IMR-90 (cell line): Measurements from ENCODE around the gene GAPVD1. TPM values are rescaled to one million over a fixed set of nuclear protein-coding genes. Genes with fewer than 3 reads are reported as not detected.
A peak's percentile ranks its signal among the peaks of the same experiment; 100 is the strongest.

Experiments
- ATAC-seq: fragments of 200-7000 bp; cut with Tn5 transposase; 2 replicates; pipeline ENCODE4 v1.9.1; 2020; ENCODE audit warnings: low read depth, mild to moderate bottlenecking, moderate library complexity
- BruUV-seq: library from RNA; stranded (reverse); fragments of 400-500 nt; replicated peaks from 2 replicates; lab custom pipeline; 2021; lab: Mats Ljungman, UMichigan
- CTCF ChIA-PET: fragments of 300-600 bp; formaldehyde crosslinking; extraction: SDS; loops from one replicate; lab custom pipeline; 2021; ENCODE audit warnings: antibody characterized with exemption; lab: Yijun Ruan, JAX
- POLR2A ChIA-PET: fragments of 300-600 bp; sonication (Branson Sonifier 250); formaldehyde crosslinking; loops from one replicate; lab custom pipeline; 2022; ENCODE audit warnings: antibody characterized with exemption; ENCODE audit not compliant: unreplicated experiment; lab: Charles Lee
- DNase-seq: peaks from one replicate; pipeline ENCODE4 v3.0.0; 2013
- H2AFZ ChIP-seq: replicated peaks from 2 replicates; pipeline ENCODE3; 2013; ENCODE audit warnings: low read length, mild to moderate bottlenecking; ENCODE audit not compliant: poor library complexity
- H2AK5ac ChIP-seq: 2 replicates; pipeline ENCODE4 v1.6.1; 2013; ENCODE audit warnings: low read depth, low read length, inconsistent platforms
- H2AK9ac ChIP-seq: replicated peaks from 2 replicates; pipeline ENCODE3; 2013; ENCODE audit warnings: mild to moderate bottlenecking, low read depth, low read length, moderate library complexity; ENCODE audit not compliant: poor library complexity
- H2BK120ac ChIP-seq: 2 replicates; pipeline ENCODE4 v1.6.1; 2013; ENCODE audit warnings: low read depth, low read length, inconsistent platforms
- H2BK15ac ChIP-seq: 3 replicates; pipeline ENCODE4 v1.6.1; 2013; ENCODE audit warnings: low read depth, low read length, inconsistent platforms
- H2BK20ac ChIP-seq: 2 replicates; pipeline ENCODE4 v1.6.1; 2013; ENCODE audit warnings: low read depth, mild to moderate bottlenecking, inconsistent platforms, low read length, moderate library complexity
- H2BK5ac ChIP-seq: 2 replicates; pipeline ENCODE4 v1.6.1; 2013; ENCODE audit warnings: mild to moderate bottlenecking, low read depth, low read length, inconsistent platforms; ENCODE audit not compliant: poor library complexity, severe bottlenecking
- H3K14ac ChIP-seq: replicated peaks from 2 replicates; pipeline ENCODE4 v1.6.1; 2013; ENCODE audit warnings: low read depth, low read length, inconsistent platforms
- H3K18ac ChIP-seq: 2 replicates; pipeline ENCODE4 v1.6.1; 2013; ENCODE audit warnings: low read depth, low read length, control low read depth
- H3K23ac ChIP-seq: 2 replicates; pipeline ENCODE4 v1.6.1; 2013; ENCODE audit warnings: low read depth, low read length, inconsistent platforms
- H3K27ac ChIP-seq: 2 replicates; pipeline ENCODE4 v1.5.1; 2013; ENCODE audit warnings: mild to moderate bottlenecking, control low read depth, low read length; ENCODE audit not compliant: insufficient read depth
- H3K27me3 ChIP-seq: 2 replicates; pipeline ENCODE4 v1.6.1; 2013; ENCODE audit warnings: low read length; ENCODE audit not compliant: control insufficient read depth, insufficient read depth
- H3K36me3 ChIP-seq: 2 replicates; pipeline ENCODE4 v1.6.1; 2013; ENCODE audit warnings: low read length, mixed read lengths; ENCODE audit not compliant: control insufficient read depth, insufficient read depth
- H3K4ac ChIP-seq: 2 replicates; pipeline ENCODE4 v1.6.1; 2013; ENCODE audit warnings: low read depth, low read length, inconsistent platforms
- H3K4me1 ChIP-seq: 2 replicates; pipeline ENCODE4 v1.6.1; 2013; ENCODE audit warnings: low read length, mixed read lengths; ENCODE audit not compliant: control insufficient read depth, insufficient read depth
- H3K4me2 ChIP-seq: 2 replicates; pipeline ENCODE4 v1.6.1; 2013; ENCODE audit warnings: low read depth, mild to moderate bottlenecking, control low read depth, low read length, moderate library complexity
- H3K4me3 ChIP-seq: 2 replicates; pipeline ENCODE4 v1.5.1; 2013; ENCODE audit warnings: low read depth, mild to moderate bottlenecking, control low read depth, low read length, moderate library complexity; ENCODE audit not compliant: insufficient read depth
- H3K56ac ChIP-seq: 2 replicates; pipeline ENCODE4 v1.6.1; 2013; ENCODE audit warnings: low read length, inconsistent platforms; ENCODE audit not compliant: insufficient read depth; ENCODE audit errors: extremely low read depth
- H3K79me1 ChIP-seq, 2 experiments: 2 replicates each; pipeline ENCODE4 v1.6.1; 2013; ENCODE audit warnings: low read length in 2 of 2, inconsistent platforms in 1 of 2, low read depth in 1 of 2
- H3K9ac ChIP-seq: 2 replicates; pipeline ENCODE4 v1.6.1; 2013; ENCODE audit warnings: low read depth, low read length, control low read depth
- H3K9me1 ChIP-seq: 2 replicates; pipeline ENCODE4 v1.6.1; 2013; ENCODE audit warnings: low read length, inconsistent platforms; ENCODE audit not compliant: insufficient read depth
- H3K9me3 ChIP-seq: 2 replicates; pipeline ENCODE4 v1.6.1; 2013; ENCODE audit warnings: low read length; ENCODE audit not compliant: control insufficient read depth, insufficient read depth
- H4K20me1 ChIP-seq: 2 replicates; pipeline ENCODE4 v1.6.1; 2013; ENCODE audit warnings: low read length, inconsistent platforms; ENCODE audit not compliant: insufficient read depth
- H4K5ac ChIP-seq: 2 replicates; pipeline ENCODE4 v1.6.1; 2013; ENCODE audit warnings: mild to moderate bottlenecking, low read depth, low read length, control low read depth
- H4K8ac ChIP-seq, 2 experiments: 2 replicates each; pipeline ENCODE4 v1.6.1; 2013; ENCODE audit warnings: low read depth in 2 of 2, low read length in 2 of 2, control low read depth in 1 of 2, inconsistent platforms in 1 of 2
- H4K91ac ChIP-seq: 2 replicates; pipeline ENCODE4 v1.6.1; 2013; ENCODE audit warnings: low read depth, low read length, inconsistent platforms; ENCODE audit not compliant: insufficient read depth
- BHLHE40 ChIP-seq: fragments of 150-350 bp; IDR thresholded peaks from 2 replicates; pipeline ENCODE4 v1.6.1; 2016; ENCODE audit warnings: mild to moderate bottlenecking, low read depth, low read length
- CEBPB ChIP-seq: IDR thresholded peaks from 2 replicates; pipeline ENCODE4 v1.6.1; 2012; ENCODE audit warnings: low read depth, low read length, improper control_type of control experiment
- CHD1 ChIP-seq: IDR thresholded peaks from 2 replicates; pipeline ENCODE4 v1.6.1; 2012; ENCODE audit warnings: low read depth, low read length, improper control_type of control experiment
- FOS ChIP-seq: fragments of 150-350 bp; IDR thresholded peaks from 2 replicates; pipeline ENCODE4 v1.6.1; 2016; ENCODE audit warnings: low read depth, low read length
- MAZ ChIP-seq: IDR thresholded peaks from 2 replicates; pipeline ENCODE4 v1.6.1; 2012; ENCODE audit warnings: low read depth, mild to moderate bottlenecking, low read length, improper control_type of control experiment, moderate library complexity, borderline replicate concordance
- RAD21 ChIP-seq: IDR thresholded peaks from 2 replicates; pipeline ENCODE4 v1.6.1; 2012; ENCODE audit warnings: low read length, improper control_type of control experiment
- SMC3 ChIP-seq: fragments of 150-350 bp; IDR thresholded peaks from 2 replicates; pipeline ENCODE4 v1.6.1; 2016; ENCODE audit warnings: low read depth, mild to moderate bottlenecking, antibody characterized with exemption, low read length, moderate library complexity
- WGBS, 2 experiments: methylation state at CpG; one replicate each; pipeline versions ENCODE4 v1.1.5 to v1.1.7; 2013; ENCODE audit warnings: missing lambda C conversion rate in 2 of 2; ENCODE audit not compliant: insufficient read length in 1 of 2; ENCODE audit errors: extremely low coverage in 2 of 2; 5-methylcytosine and 5-hydroxymethylcytosine counted together
- dilution Hi-C: fragments of 300-500 bp; cut with HindIII; formaldehyde crosslinking; loops from one replicate; pipeline ENCODE4 v1.14.3; 2018; ENCODE audit warnings: low sequenced_read_pairs; ENCODE audit not compliant: unreplicated experiment
- in situ Hi-C: fragments of 300-500 bp; cut with MboI; formaldehyde crosslinking; loops from 3 replicates; pipeline ENCODE4 v1.14.3; 2019; ENCODE audit warnings: low sequenced_read_pairs, inconsistent platforms, mixed read lengths
- intact Hi-C: fragments of 100-400 bp; cut with micrococcal nuclease; formaldehyde crosslinking; loops from 2 replicates; pipeline ENCODE4 v1.10.0; 2022
- polyA plus RNA-seq, 3 experiments: library from polyadenylated mRNA; depleted of rRNA; stranded (reverse); fragments of >200 nt; gene quantifications; 2 replicates each; pipeline ENCODE4 v1.2.3, GENCODE V29; 2012; ENCODE audit warnings: low replicate concordance in 1 of 3
- total RNA-seq: library from RNA; depleted of rRNA; stranded (reverse); fragments of >200 nt; gene quantifications from 2 replicates; pipeline ENCODE4 v1.2.3, GENCODE V29; 2012
- TF ChIP-seq, protein P1 (sequence below): fragments of 150-350 bp; IDR thresholded peaks from 2 replicates; pipeline ENCODE4 v1.6.1; 2017; ENCODE audit warnings: mild to moderate bottlenecking, antibody characterized with exemption, low read length, low read depth
- TF ChIP-seq, protein P2 (sequence below): fragments of 150-350 bp; IDR thresholded peaks from 2 replicates; pipeline ENCODE4 v1.6.1; 2016; ENCODE audit warnings: low read depth, mild to moderate bottlenecking, low read length, moderate library complexity, borderline replicate concordance

Gene GAPVD1
- total and polyA plus RNA-seq, 2 of the 4 experiments (the other 2 are of a cell fraction), result 13.8 to 50.9 TPM

DNA sequence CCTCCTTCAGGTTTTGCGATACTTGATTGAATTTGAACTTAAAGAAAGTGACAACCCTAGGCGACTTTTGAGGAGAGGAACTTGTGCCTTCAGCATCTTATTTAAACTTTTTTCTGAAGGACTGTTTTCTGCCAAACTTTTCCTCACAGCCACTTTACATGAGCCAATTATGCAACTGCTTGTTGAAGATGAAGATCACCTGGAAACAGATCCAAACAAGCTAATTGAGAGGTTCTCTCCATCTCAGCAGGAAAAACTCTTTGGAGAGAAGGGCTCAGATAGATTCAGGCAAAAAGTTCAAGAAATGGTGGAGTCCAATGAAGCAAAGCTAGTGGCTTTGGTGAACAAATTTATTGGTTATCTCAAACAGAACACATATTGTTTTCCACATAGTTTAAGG, 40.6 kb downstream of the GAPVD1 start:
- intact Hi-C loops (no loop called here), dilution Hi-C loops (no loop called here), in situ Hi-C loops (no loop called here)
- Histone ChIP-seq H3K79me1 (peaks cover 25 to 39% of the 10 kb centered on the region in 2 experiments), H3K56ac (no peak overlapping the region), H2AK5ac (no peak overlapping the region), H2BK5ac (no peak overlapping the region), H2AK9ac (no peak overlapping the region), H2BK15ac (no peak overlapping the region), H3K4me2 (no peak overlapping the region), H3K9me1 (no peaks in the 10 kb centered on the region), H4K8ac (no peak overlapping the region), H3K27ac (no peak overlapping the region), H3K4ac (no peak overlapping the region), H3K4me1 (peaks cover 5% of the 10 kb centered on the region; the same call in 1 of the 2 replicates), H3K27me3 (no peaks in the 10 kb centered on the region), H4K20me1 (peaks cover 2% of the 10 kb centered on the region; the same call in 1 of the 2 replicates), H4K5ac (no peak overlapping the region), H3K14ac (no peak overlapping the region), H2BK20ac (no peak overlapping the region), H2BK120ac (no peak overlapping the region), H3K9me3 (no peaks in the 10 kb centered on the region), H3K4me3 (no peak overlapping the region), H3K23ac (no peak overlapping the region), H3K9ac (no peak overlapping the region), H3K36me3 (peaks cover 27% of the 10 kb centered on the region), H3K18ac (no peak overlapping the region), H2AFZ (no peak overlapping the region), H4K91ac (no peak overlapping the region)
- DNase-seq (no peak), ATAC-seq (no peak)
- TF ChIP-seq MAZ, result no peak
- TF ChIP-seq SMC3, result no peak
- TF ChIP-seq, protein P1, sequence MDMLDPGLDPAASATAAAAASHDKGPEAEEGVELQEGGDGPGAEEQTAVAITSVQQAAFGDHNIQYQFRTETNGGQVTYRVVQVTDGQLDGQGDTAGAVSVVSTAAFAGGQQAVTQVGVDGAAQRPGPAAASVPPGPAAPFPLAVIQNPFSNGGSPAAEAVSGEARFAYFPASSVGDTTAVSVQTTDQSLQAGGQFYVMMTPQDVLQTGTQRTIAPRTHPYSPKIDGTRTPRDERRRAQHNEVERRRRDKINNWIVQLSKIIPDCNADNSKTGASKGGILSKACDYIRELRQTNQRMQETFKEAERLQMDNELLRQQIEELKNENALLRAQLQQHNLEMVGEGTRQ, result no peak
- TF ChIP-seq CEBPB, result no peak
- no peak for TF ChIP-seq FOS
- TF ChIP-seq, protein P2, sequence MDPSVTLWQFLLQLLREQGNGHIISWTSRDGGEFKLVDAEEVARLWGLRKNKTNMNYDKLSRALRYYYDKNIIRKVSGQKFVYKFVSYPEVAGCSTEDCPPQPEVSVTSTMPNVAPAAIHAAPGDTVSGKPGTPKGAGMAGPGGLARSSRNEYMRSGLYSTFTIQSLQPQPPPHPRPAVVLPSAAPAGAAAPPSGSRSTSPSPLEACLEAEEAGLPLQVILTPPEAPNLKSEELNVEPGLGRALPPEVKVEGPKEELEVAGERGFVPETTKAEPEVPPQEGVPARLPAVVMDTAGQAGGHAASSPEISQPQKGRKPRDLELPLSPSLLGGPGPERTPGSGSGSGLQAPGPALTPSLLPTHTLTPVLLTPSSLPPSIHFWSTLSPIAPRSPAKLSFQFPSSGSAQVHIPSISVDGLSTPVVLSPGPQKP, result no peak
- no peak for TF ChIP-seq RAD21
- TF ChIP-seq BHLHE40, result no peak
- no peak for TF ChIP-seq CHD1
- TSS peak; percentile 97 for BruUV-seq
- POLR2A ChIA-PET, result no interaction called here
- CTCF ChIA-PET, result no interaction called here
- no CpG with 5 or more reads among the region's 2 CpGs for WGBS, 2 experiments
